COLO829 (cell line): ENCODE measurements around the gene PRRX1.
A peak's percentile ranks its signal among the peaks of the same experiment; 100 is the strongest.

Source experiments
- DNase-seq: peaks from one replicate; pipeline ENCODE4 v3.0.0; 2012; ENCODE audit warnings: low spot score

The PRRX1 gene

GRCh38 chr1:170692866-170693575 lies 29.1 kb downstream of the PRRX1 start:
- DNase-seq = no peak

GRCh38 chr1:170694172-170694926 lies 30.4 kb downstream of the PRRX1 start:
- no peak for DNase-seq

DNA sequence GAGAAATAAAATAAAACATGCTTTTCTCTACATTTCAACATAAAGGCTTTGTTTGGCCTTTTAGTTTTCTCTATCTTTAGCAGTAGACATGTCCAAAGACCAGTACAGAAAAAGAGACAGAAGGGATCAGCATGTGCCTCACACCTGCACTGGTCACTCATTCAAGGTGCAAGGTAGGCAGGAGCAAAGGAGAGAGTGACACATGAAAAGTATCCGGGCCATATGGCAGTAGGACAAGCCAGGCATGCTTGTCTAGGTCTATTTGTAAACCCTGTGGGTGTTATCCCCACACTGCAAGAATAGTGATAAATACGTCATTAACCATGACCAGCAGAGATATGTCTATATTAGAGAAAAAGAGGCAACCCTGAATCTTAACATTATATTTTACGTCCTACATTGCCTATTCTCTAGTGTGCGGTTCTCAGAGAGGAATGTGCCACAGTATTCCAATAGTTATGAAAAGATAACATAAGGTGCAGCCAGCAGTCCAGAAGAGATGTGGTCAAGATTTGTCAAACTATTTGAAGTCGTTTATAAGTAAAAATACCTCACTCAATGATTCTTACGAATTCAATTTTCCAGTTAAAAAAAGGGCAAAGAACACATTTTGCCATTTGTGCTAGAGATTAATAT lies 32.1 kb downstream of the PRRX1 start:
- no peak for DNase-seq

- DNase-seq = no peak
Observed at GRCh38 chr1:170696591-170697290, 32.8 kb downstream of the PRRX1 start.

- DNase-seq = no peak
Observed at GRCh38 chr1:170697316-170697715, 33.4 kb downstream of the PRRX1 start.

DNA sequence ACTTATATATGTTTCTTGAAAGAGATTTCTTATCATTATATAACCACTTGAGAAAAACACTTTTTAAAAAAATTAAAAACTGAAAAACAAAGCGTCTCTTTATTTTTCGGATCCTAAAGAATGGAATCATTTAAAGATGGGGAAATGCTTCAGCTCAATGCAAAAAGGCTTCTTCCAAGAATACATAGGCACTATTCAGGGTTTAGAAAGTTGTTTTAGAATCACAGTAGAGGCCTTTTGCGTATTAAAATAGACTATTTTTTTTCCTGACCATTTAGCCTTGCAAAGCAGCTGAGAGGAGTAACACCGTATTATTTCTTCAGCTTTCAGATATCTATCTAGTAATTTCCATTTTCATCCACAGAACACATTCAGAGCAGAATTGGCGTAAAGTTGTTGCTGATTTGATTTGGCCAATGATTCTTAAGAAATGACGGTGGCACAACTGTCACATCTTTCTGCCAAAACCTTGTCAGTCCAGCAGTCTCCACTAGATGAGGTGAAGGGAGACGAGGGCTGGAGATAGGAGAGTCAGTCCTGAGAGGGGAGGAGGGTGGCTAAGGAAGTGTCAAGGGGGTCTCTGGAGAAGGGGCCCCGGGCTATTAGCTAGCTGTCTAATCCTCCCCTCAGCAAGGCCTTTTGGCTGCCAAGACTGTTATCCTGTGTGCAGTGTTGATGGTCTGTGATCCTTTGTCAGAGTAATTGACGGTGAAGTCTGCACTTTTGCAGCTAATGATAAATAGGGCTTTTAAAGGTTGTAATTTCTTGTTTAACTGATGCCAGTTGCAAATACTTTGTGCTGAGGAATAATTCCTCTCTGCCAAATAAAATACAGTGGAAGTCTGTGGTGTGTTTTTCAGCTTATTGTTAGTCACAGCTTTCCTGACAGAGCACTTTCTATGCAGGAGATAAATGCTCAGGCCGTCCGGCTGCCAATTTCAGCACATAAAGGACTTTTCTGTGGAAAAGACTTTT lies 34.7 kb downstream of the PRRX1 start:
- DNase-seq = peak; percentile 70

- DNase-seq = no peak
Observed at GRCh38 chr1:170699696-170700095, 35.8 kb downstream of the PRRX1 start.

DNA sequence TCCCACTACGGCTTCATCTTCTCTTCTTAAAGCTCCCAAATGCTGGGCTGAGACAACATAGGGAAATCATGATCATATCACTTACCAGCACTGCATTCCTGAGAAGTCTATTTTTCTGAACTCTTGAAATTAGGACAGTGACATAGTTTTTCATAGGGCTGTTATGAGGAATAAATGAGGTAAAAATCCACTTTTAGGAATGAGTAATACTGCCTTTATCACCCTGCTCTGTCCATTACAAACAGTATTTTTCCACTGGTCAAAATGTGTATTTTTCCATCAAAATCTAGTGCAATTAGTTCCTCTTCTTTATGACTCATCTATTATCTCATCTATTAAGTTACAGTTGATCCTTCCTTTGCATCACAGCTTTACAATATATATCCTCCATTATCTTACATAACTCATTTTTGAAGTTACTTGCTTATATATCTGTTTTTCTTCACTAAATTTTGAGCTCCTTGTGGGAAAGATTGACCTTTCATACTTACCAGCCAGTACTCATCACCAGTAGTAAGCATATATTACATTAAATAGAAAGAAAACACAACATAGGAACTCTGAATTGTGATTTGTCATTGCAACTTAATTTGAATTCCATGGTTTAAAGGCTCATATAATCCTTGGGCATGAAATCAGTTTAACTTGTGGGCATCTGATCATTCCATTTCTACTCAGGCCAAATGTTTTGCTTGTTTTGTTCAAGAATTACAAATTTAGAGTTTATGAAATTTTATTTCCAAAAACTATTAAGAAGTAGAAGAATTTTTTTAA lies 37.1 kb downstream of the PRRX1 start:
- DNase-seq = peak; percentile 31

DNA sequence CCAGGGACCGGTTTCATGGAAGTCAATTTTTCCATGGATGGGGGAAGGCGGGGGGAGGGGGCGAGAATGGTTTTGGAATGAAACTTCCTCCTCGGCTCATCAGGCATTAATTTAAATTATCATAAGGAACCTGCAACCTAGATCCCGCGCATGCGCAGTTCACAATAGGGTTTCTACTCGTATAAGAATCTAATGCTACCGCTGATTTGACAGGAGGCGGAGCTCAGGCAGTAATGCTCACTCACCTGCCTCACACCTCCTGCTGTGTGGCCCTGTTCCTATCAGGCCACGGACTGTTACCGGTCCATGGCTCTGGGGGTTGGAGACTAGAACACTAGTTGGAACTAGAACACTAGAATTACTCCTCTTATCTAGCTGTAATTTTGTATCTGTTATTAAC lies 38.0 kb downstream of the PRRX1 start:
- no peak for DNase-seq

DNA sequence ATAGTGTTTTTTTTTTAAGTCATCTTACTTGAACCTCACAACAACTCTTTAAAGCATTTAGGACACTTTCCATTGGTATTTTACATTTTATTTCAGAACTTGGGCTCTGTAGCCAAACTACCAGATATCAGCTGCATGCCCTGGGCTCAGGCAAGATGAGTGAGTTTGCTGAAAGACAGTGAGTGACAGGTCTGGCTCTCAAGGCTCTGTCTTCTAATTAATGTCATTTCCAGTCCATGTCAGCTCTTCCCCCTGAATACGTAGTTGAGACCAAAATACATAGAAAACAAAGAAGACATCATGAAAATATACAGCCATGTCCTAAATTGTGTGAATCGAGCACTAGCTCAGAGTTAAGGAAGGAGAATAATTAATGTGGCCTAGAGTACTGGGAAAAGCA lies 39.7 kb downstream of the PRRX1 start:
- no peak for DNase-seq

DNA sequence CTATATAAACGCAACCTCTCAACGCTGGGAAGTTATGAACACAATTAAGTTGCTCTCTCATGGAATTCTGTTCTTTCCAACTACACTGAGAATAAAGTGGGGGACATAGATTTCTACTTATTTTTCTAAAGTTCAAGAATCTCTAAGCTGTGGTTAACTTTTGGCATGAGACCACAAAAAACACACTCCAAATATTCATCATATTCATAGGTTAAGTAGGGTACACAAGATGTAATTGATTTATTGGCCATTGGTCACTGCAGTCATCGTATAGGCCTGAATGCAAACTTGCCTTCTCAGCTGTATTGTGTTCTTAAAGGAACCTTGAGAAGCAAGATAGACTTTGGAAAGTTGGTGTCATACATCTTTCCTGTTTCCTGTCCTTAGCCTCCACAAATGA lies 40.3 kb downstream of the PRRX1 start:
- no peak for DNase-seq

- no peak for DNase-seq
Observed at GRCh38 chr1:170705981-170706380, 42.0 kb downstream of the PRRX1 start.

- DNase-seq = no peak
Observed at GRCh38 chr1:170707117-170707516, 43.2 kb downstream of the PRRX1 start.

- DNase-seq = peak; percentile 94
Observed at GRCh38 chr1:170707959-170708655, 44.2 kb downstream of the PRRX1 start.

- no peak for DNase-seq
Observed at GRCh38 chr1:170711682-170712081, 47.8 kb downstream of the PRRX1 start.

- no peak for DNase-seq
Observed at GRCh38 chr1:170714163-170714562, 50.2 kb downstream of the PRRX1 start.

DNA sequence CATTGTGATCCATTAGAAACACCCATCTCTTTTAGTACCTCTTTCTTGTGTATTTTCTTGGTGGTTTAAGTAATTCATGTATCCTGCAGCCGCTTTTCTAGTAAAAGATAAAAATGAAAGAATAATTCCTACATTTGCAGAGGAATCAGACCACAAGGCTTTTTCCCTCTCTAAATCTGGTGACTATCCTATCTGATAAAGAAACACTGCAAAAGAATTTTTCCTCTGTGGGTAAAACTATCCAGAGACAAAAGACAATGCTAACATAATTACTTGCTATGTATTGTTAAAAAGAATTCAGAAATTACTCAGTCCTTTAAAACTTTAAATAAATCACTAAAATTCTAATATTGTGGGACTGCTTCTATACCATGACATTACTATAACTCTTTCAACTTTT lies 51.0 kb downstream of the PRRX1 start:
- DNase-seq = no peak

DNA sequence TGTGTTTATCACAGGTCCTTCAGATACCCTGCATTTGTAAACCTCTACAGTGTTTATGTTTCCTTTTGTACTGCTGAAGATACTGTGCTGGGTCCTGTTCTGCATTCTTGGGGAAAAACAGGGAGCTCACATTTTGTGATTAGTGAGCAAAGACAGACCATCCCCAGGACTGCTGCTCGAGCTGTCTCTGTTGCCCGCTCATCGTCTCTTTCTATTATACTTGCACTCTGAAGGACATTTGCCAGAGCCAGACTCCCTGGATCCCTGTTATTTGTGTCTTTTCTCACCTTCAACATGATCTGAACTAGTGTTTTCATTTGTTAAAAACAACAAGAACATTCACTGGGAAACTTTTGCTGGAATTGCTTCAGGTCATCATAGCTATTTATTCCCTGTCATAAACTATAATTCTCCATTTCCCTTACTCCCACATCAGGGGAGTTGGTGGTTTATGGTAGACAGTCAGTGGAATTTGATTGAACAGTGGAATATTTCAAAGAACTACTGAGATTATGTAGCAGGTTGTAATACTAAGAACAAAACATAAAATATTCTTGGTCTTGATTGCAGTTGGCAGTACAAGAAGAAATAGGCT lies 53.0 kb downstream of the PRRX1 start:
- no peak for DNase-seq

DNA sequence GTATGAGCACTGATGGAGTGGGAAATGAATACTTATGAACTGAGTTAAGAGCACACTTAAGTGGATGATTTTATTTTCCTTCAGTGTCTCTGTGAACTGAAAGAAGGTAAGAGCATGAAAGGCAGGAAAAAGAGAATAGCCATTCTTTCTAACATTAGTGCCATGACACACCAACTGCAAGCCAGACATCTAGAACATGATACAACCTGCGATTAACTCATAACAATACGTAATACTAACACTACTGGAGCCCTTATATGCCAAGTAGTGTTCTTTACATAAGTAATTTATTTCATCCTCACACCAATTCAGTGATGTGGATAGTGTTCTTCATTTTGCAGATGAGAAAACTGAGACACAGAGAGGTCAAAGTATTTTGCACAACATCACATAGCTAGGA lies 56.7 kb downstream of the PRRX1 start:
- DNase-seq = no peak

GRCh38 chr1:170721621-170722020 lies 57.7 kb downstream of the PRRX1 start:
- DNase-seq = no peak
